Measurements from ENCODE around the gene TMEM117.

DNA sequence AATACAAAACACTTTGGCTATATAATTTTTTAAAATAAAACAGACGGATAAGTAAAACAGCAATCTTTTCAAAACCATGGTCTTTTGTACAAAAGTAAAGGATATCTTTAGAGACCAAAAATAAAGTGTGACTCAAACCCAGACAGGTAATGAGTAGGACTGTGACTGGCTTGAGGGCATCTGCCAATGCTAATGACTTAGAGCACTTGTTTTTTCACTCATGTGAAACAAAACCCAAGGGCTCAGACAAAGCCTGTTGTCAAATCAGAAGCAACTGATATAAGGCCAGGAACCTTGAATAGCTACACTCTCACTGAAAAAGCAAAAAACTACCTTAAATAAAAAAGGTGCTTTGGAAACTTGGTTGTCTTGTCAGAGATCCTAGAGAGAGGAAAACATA is 357.4 kb downstream of the TMEM117 start:
- TF ChIP-seq, protein P1, sequence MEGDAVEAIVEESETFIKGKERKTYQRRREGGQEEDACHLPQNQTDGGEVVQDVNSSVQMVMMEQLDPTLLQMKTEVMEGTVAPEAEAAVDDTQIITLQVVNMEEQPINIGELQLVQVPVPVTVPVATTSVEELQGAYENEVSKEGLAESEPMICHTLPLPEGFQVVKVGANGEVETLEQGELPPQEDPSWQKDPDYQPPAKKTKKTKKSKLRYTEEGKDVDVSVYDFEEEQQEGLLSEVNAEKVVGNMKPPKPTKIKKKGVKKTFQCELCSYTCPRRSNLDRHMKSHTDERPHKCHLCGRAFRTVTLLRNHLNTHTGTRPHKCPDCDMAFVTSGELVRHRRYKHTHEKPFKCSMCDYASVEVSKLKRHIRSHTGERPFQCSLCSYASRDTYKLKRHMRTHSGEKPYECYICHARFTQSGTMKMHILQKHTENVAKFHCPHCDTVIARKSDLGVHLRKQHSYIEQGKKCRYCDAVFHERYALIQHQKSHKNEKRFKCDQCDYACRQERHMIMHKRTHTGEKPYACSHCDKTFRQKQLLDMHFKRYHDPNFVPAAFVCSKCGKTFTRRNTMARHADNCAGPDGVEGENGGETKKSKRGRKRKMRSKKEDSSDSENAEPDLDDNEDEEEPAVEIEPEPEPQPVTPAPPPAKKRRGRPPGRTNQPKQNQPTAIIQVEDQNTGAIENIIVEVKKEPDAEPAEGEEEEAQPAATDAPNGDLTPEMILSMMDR (IDR thresholded peaks at IDR 0.05; ENCODE audit: low read depth, low read length), result no peak
- no peak for TF ChIP-seq POLR2A (IDR thresholded peaks at IDR 0.05; ENCODE audit: extremely low read depth, insufficient read length)
- TF ChIP-seq, protein P2, sequence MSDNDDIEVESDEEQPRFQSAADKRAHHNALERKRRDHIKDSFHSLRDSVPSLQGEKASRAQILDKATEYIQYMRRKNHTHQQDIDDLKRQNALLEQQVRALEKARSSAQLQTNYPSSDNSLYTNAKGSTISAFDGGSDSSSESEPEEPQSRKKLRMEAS (IDR thresholded peaks at IDR 0.05; ENCODE audit: low read depth, low read length), result no peak

Measured in NB4 (cell line).